ENCODE results near the gene KMT2C. TPM values are rescaled to one million over a fixed set of nuclear protein-coding genes. Genes with fewer than 3 reads are reported as not detected.

KMT2C gene
- total and polyA plus RNA-seq, 2 of the 13 experiments (the other 11 are each of a cell fraction or from before 2014, with no cell fraction given), result 7.1 to 14.4 TPM

DNA sequence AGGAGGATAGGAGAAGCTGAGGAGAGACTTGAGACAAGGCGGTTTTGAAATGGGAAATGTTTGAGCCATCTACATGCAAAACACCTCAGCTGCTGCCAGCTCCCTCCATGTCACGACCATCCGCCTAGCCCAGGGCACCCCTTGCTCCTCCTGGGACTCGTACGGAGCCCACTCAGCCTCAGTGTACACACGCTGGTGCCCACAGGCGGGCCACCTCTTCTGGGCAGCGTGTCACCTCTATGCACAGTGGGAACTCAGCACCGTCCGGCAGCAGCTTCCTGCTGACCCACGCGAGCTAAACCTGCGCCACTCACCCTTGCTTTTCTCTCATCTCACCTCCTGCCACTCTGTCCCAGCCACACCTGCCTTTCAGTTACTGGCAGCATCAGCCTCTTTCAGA lies 302.0 kb downstream of the KMT2C start:
- peak; percentile 28 for TF ChIP-seq AGO2 (optimal IDR thresholded peaks at IDR 0.05; ENCODE audit: low read depth, low read length)
- TF ChIP-seq ZNF672 (CRISPR knock-in tag; IDR thresholded peaks at IDR 0.05), result no peak
- BruUV-seq (replicated peaks), result no TSS peak

DNA sequence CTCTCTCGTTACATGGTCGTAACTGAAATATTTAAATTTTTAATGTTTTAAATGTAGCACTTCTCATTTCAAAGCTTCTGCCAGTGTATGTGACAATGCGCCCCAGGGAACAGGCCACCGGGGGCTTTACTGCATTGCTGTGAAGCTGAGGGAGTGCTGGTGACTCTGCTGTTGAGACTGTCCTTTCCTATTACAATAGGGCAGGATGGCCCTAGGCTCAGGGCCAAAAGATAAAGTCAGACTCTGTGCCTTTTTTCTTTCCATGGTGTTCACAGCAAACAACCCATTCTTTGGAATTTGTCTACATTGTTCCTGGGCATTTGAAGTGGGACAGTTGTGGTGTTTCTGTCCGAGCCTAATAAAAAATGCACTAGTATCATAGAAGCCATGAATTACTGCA lies 303.0 kb downstream of the KMT2C start:
- BruUV-seq (replicated peaks), result no TSS peak
- peak; percentile 45 for ATAC-seq
- Histone ChIP-seq H3K4me2 (ENCODE audit: low read depth, low read length) (no peak overlapping the region), H3K4me3 (replicated peaks in 1 of 3; ENCODE audit: insufficient read depth in 1 of 3, low read depth in 2 of 3, low read length in 3 of 3) (no peak overlapping the region), H3K79me2 (ENCODE audit: insufficient read depth, low read length) (no peaks in the 10 kb centered on the region), H4K20me1 (ENCODE audit: insufficient read depth, low read length) (no peaks in the 10 kb centered on the region), H3K9me3 (ENCODE audit: low read length) (no peaks in the 10 kb centered on the region), H2AFZ (ENCODE audit: low read length) (no peak overlapping the region), H3K27ac (ENCODE audit: extremely low read length, insufficient read depth, low read length) (no peak overlapping the region), H3K36me3 (replicated peaks in 1 of 2; ENCODE audit: control insufficient read depth in 1 of 2, insufficient read depth in 2 of 2, low read length in 2 of 2) (peaks cover 9 to 17% of the 10 kb centered on the region in 2 experiments; a peak in 4 of 5 replicates), H3K4me1 (ENCODE audit: insufficient read depth, low read length) (no peaks in the 10 kb centered on the region), H3K27me3 (ENCODE audit: control insufficient read depth in 1 of 2, insufficient read depth in 2 of 2, low read length in 2 of 2) (no peaks in the 10 kb centered on the region), H3K9ac (ENCODE audit: insufficient read depth, low read depth, low read length) (no peak overlapping the region)
- no peak for FAIRE-seq
- in situ Hi-C loops (cut with HindIII; ENCODE audit: extremely low pct_ligation_motif_present, low pct_unique_long_range_greater_than_20kb), result no loop called here
- TF ChIP-seq, protein P1, sequence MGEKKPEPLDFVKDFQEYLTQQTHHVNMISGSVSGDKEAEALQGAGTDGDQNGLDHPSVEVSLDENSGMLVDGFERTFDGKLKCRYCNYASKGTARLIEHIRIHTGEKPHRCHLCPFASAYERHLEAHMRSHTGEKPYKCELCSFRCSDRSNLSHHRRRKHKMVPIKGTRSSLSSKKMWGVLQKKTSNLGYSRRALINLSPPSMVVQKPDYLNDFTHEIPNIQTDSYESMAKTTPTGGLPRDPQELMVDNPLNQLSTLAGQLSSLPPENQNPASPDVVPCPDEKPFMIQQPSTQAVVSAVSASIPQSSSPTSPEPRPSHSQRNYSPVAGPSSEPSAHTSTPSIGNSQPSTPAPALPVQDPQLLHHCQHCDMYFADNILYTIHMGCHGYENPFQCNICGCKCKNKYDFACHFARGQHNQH (CRISPR knock-in tag; IDR thresholded peaks at IDR 0.05), result no peak
- TF ChIP-seq ZEB1 (IDR thresholded peaks at IDR 0.05; ENCODE audit: insufficient replicate concordance, low read depth) (no peak), PAF1 (CRISPR knock-in tag; IDR thresholded peaks at IDR 0.05) (no peak)
- DNase-seq (ENCODE audit: low spot score), result no peak
- intact Hi-C loops (cut with micrococcal nuclease; ENCODE audit: unreplicated experiment), result no loop called here
- ChIA-PET CTCF (ENCODE audit: low intra/inter-chr PET ratio, low total read pairs) (no interaction called here), POLR2A (no interaction called here)
- 98% methylated on average over 5 of the region's 5 CpGs for WGBS (ENCODE audit: low lambda C conversion rate)

More for the DNA sequence above, 302.0 kb downstream of the KMT2C start:
- DNase-seq (ENCODE audit: low spot score) (no peak), FAIRE-seq (no peak), ATAC-seq (peak; percentile 16; the same call in 1 of the 3 replicates)
- H2AFZ ChIP-seq (ENCODE audit: low read length), result no peak overlapping the region
- no peaks in the 10 kb centered on the region for H4K20me1 ChIP-seq (ENCODE audit: insufficient read depth, low read length)
- no peak overlapping the region for H3K9ac ChIP-seq (ENCODE audit: insufficient read depth, low read depth, low read length)
- H3K4me1 ChIP-seq (ENCODE audit: insufficient read depth, low read length), result no peaks in the 10 kb centered on the region
- no peaks in the 10 kb centered on the region for H3K27me3 ChIP-seq (ENCODE audit: control insufficient read depth in 1 of 2, insufficient read depth in 2 of 2, low read length in 2 of 2)
- ChIA-PET CTCF (ENCODE audit: low intra/inter-chr PET ratio, low total read pairs) (no interaction called here), POLR2A (no interaction called here)
- in situ Hi-C loops (cut with HindIII; ENCODE audit: extremely low pct_ligation_motif_present, low pct_unique_long_range_greater_than_20kb) (no loop called here), intact Hi-C loops (cut with micrococcal nuclease; ENCODE audit: unreplicated experiment) (no loop called here)
- H3K4me3 ChIP-seq (replicated peaks in 1 of 3; ENCODE audit: insufficient read depth in 1 of 3, low read depth in 2 of 3, low read length in 3 of 3), result no peak overlapping the region
- no peak overlapping the region for H3K27ac ChIP-seq (ENCODE audit: extremely low read length, insufficient read depth, low read length)
- peaks cover 12 to 27% of the 10 kb centered on the region in 2 experiments; a peak in 4 of 5 replicates for H3K36me3 ChIP-seq (replicated peaks in 1 of 2; ENCODE audit: control insufficient read depth in 1 of 2, insufficient read depth in 2 of 2, low read length in 2 of 2)
- no peak overlapping the region for H3K4me2 ChIP-seq (ENCODE audit: low read depth, low read length)
- 98% methylated on average over 12 of the region's 13 CpGs for WGBS (ENCODE audit: low lambda C conversion rate)
- H3K79me2 ChIP-seq (ENCODE audit: insufficient read depth, low read length), result no peaks in the 10 kb centered on the region
- H3K9me3 ChIP-seq (ENCODE audit: low read length), result no peaks in the 10 kb centered on the region
